Liver (tissue), 9 donors: ENCODE measurements around the gene BPIFB1. TPM values are rescaled to one million over a fixed set of nuclear protein-coding genes. Genes with fewer than 3 reads are reported as not detected.

Source experiments
- DNase-seq: peaks from one replicate; pipeline ENCODE4 v3.0.0-alpha.2; 2017; ENCODE audit warnings: low spot score
- H3K27ac ChIP-seq, 2 donors: one replicate each; pipeline ENCODE4 v1.7.0; 2013; ENCODE audit warnings: inconsistent platforms in 2 of 2, low read length in 2 of 2, control low read depth in 1 of 2, low read depth in 1 of 2, mild to moderate bottlenecking in 1 of 2
- H3K27me3 ChIP-seq, 4 donors: one replicate each; pipeline versions ENCODE4 v1.6.1 to v1.7.0; 2013; ENCODE audit warnings: low read length in 3 of 4, inconsistent platforms in 1 of 4, mild to moderate bottlenecking in 1 of 4, moderate library complexity in 1 of 4; ENCODE audit not compliant: control insufficient read depth in 4 of 4, insufficient read depth in 4 of 4
- H3K36me3 ChIP-seq, 4 donors: one replicate each; pipeline versions ENCODE4 v1.6.1 to v1.7.0; 2013; ENCODE audit warnings: low read length in 3 of 4, mild to moderate bottlenecking in 3 of 4, low read depth in 1 of 4, moderate library complexity in 1 of 4; ENCODE audit not compliant: control insufficient read depth in 4 of 4, insufficient read depth in 3 of 4
- H3K4me1 ChIP-seq, 4 donors: one replicate each; pipeline versions ENCODE4 v1.6.1 to v1.7.0; 2013; ENCODE audit warnings: low read length in 3 of 4, mild to moderate bottlenecking in 3 of 4, moderate library complexity in 1 of 4; ENCODE audit not compliant: control insufficient read depth in 4 of 4, insufficient read depth in 4 of 4
- H3K4me3 ChIP-seq, 3 donors: one replicate each; pipeline versions ENCODE4 v1.6.1 to v1.7.0; 2013; ENCODE audit warnings: low read length in 3 of 3, control low read depth in 1 of 3, low read depth in 1 of 3, mild to moderate bottlenecking in 1 of 3
- H3K9ac ChIP-seq, 2 donors: one replicate each; pipeline ENCODE4 v1.7.0; 2013; ENCODE audit warnings: low read length in 2 of 2, mild to moderate bottlenecking in 2 of 2, moderate library complexity in 2 of 2, control low read depth in 1 of 2, low read depth in 1 of 2
- H3K9me3 ChIP-seq, 4 donors: one replicate each; pipeline versions ENCODE4 v1.6.1 to v1.7.0; 2013; ENCODE audit warnings: low read length in 3 of 4; ENCODE audit not compliant: control insufficient read depth in 4 of 4
- EGR1 ChIP-seq, 2 donors: IDR thresholded peaks; 2 replicates each; pipeline ENCODE4 v1.6.1; 2016 to 2018; ENCODE audit warnings: antibody characterized with exemption in 2 of 2, low read depth in 2 of 2
- FOXA1 ChIP-seq: IDR thresholded peaks from 2 replicates; pipeline ENCODE4 v1.6.1; 2016; ENCODE audit warnings: antibody characterized with exemption
- FOXA2 ChIP-seq: IDR thresholded peaks from 2 replicates; pipeline ENCODE4 v1.6.1; 2016; ENCODE audit warnings: antibody characterized with exemption
- HNF4G ChIP-seq: IDR thresholded peaks from 2 replicates; pipeline ENCODE4 v1.6.1; 2016; ENCODE audit warnings: antibody characterized with exemption
- JUND ChIP-seq, 2 donors: IDR thresholded peaks; 2 replicates each; pipeline ENCODE4 v1.6.1; 2016; ENCODE audit warnings: antibody characterized with exemption in 2 of 2
- NR2F2 ChIP-seq: IDR thresholded peaks from 2 replicates; pipeline ENCODE4 v1.6.1; 2016; ENCODE audit warnings: antibody characterized with exemption
- RAD21 ChIP-seq, 2 donors: IDR thresholded peaks; 2 replicates each; pipeline ENCODE4 v1.6.1; 2016; ENCODE audit warnings: antibody characterized with exemption in 2 of 2, mild to moderate bottlenecking in 2 of 2
- RXRA ChIP-seq, 2 donors: IDR thresholded peaks; 2 replicates each; pipeline ENCODE4 v1.6.1; 2017 to 2018; ENCODE audit warnings: antibody characterized with exemption in 2 of 2, mild to moderate bottlenecking in 1 of 2
- SP1 ChIP-seq: IDR thresholded peaks from 2 replicates; pipeline ENCODE4 v1.6.1; 2018; ENCODE audit warnings: antibody characterized with exemption, mild to moderate bottlenecking
- TAF1 ChIP-seq: conservative IDR thresholded peaks from 2 replicates; pipeline ENCODE4 v1.6.1; 2016; ENCODE audit warnings: antibody characterized with exemption, mild to moderate bottlenecking
- YY1 ChIP-seq: IDR thresholded peaks from 2 replicates; pipeline ENCODE4 v1.6.1; 2016; ENCODE audit warnings: antibody characterized with exemption, mild to moderate bottlenecking
- WGBS: extraction: QIAGEN DNeasy Blood & Tissue Kit; methylation state at CpG from one replicate; pipeline ENCODE4 v1.1.7; 2013; 5-methylcytosine and 5-hydroxymethylcytosine counted together
- polyA plus RNA-seq, 2 donors: library from polyadenylated mRNA; stranded (reverse) in 1 of 2; unstranded in 1 of 2; fragments of 200-250 nt in 1 of 2; fragments of >200 nt in 1 of 2; fragmentation: Nextera tagmentation in 1 of 2; extraction: Ambion mirVana in 1 of 2; gene quantifications; one replicate each; pipeline versions ENCODE4 v1.2.1 to v1.2.3, GENCODE V29; 2013 to 2015
- total RNA-seq, 2 donors: library from RNA; depleted of rRNA; stranded (reverse); fragments of >200 nt; gene quantifications; one replicate each; pipeline ENCODE4 v1.2.3, GENCODE V29; 2014
- TF ChIP-seq, protein P1 (sequence below): fragments of 150-350 bp; IDR thresholded peaks from 2 replicates; pipeline ENCODE4 v1.5.1; 2017; ENCODE audit warnings: improper control_type of control experiment, low read depth, low read length; ENCODE audit not compliant: missing input control
- TF ChIP-seq, protein P2 (sequence below): IDR thresholded peaks from 2 replicates; pipeline ENCODE4 v1.6.1; 2016; ENCODE audit warnings: antibody characterized with exemption
- TF ChIP-seq, protein P3 (sequence below): IDR thresholded peaks from 2 replicates; pipeline ENCODE4 v1.6.1; 2016; ENCODE audit warnings: antibody characterized with exemption
- TF ChIP-seq, protein P4 (sequence below): IDR thresholded peaks from 2 replicates; pipeline ENCODE4 v1.6.1; 2016; ENCODE audit warnings: antibody characterized with exemption, mild to moderate bottlenecking
- donor health status: healthy.
- donor health status: healthy.
- donor health status: healthy.
- donor health status: healthy.
- donor health status: healthy.

The BPIFB1 gene
- total and polyA plus RNA-seq, 4 donors, result 0.08 to 0.13 TPM; not detected in 2

DNA sequence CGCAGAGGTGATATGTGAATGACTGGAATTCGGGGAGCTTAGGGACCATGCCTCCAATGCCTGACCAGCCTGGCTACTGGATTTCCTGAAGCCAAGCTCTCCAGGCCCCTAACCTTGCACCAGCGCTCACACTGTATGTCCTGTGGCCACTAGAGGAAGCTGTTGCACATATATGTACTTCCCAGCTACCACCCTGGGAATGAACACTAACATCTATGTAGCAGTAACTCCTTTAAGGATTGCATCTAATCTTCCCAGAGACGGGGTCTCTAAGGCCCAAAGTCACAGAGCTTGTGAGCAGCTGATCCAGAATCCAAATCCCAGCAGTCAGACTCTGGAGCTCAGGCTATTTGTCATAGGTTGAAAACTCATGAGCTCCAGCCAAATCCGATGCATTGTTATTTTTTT is 20.4 kb upstream of the BPIFB1 start:
- H3K27ac ChIP-seq, result no peak overlapping the region
- no peak for DNase-seq
- no peaks in the 10 kb centered on the region for H3K27me3 ChIP-seq
- TF ChIP-seq TAF1 (no peak), RAD21 (IDR thresholded peaks at IDR 0.05) (peak; percentile 37 to 70), JUND (IDR thresholded peaks at IDR 0.05) (no peak)
- TF ChIP-seq, protein P1, sequence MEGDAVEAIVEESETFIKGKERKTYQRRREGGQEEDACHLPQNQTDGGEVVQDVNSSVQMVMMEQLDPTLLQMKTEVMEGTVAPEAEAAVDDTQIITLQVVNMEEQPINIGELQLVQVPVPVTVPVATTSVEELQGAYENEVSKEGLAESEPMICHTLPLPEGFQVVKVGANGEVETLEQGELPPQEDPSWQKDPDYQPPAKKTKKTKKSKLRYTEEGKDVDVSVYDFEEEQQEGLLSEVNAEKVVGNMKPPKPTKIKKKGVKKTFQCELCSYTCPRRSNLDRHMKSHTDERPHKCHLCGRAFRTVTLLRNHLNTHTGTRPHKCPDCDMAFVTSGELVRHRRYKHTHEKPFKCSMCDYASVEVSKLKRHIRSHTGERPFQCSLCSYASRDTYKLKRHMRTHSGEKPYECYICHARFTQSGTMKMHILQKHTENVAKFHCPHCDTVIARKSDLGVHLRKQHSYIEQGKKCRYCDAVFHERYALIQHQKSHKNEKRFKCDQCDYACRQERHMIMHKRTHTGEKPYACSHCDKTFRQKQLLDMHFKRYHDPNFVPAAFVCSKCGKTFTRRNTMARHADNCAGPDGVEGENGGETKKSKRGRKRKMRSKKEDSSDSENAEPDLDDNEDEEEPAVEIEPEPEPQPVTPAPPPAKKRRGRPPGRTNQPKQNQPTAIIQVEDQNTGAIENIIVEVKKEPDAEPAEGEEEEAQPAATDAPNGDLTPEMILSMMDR, result peak; percentile 38
- no peaks in the 10 kb centered on the region for H3K4me1 ChIP-seq
- H3K4me3 ChIP-seq, result no peak overlapping the region
- 32% methylated on average over 5 of the region's 5 CpGs for WGBS
- H3K36me3 ChIP-seq, result no peaks in the 10 kb centered on the region
- peaks cover 0 to 4% (median 3%) of the 10 kb centered on the region in 4 donors for H3K9me3 ChIP-seq
- H3K9ac ChIP-seq, result no peak overlapping the region

DNA sequence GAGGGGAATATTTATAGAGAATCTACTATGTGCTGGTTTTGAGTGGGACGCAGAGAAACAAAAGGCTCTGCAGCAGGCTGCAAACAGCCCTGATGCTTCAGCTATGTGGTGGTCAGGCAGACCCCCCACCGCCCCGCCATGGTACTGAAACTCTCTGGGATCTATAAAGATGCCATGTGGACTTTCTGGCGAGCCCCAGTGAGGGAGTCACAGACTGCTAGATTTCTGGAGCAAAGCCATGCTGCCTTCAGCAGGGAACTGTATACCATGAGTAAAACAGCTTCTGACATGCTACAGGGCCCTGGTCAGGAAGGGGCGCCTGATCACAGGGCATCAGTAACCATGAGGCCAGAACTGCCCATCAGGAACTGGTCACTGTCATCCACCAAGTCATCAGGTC is 19.2 kb upstream of the BPIFB1 start:
- Histone ChIP-seq H3K27me3 (no peaks in the 10 kb centered on the region), H3K27ac (no peak overlapping the region)

More for the DNA sequence above, 19.2 kb upstream of the BPIFB1 start:
- TF ChIP-seq TAF1 (no peak), JUND (IDR thresholded peaks at IDR 0.05) (no peak), SP1 (no peak), FOXA1 (no peak), HNF4G (no peak), NR2F2 (no peak), RXRA (IDR thresholded peaks at IDR 0.05) (no peak), FOXA2 (no peak), RAD21 (IDR thresholded peaks at IDR 0.05) (no peak), EGR1 (IDR thresholded peaks at IDR 0.05; ENCODE audit: low read depth in 2 of 2) (no peak), YY1 (no peak)
- TF ChIP-seq, protein P2, sequence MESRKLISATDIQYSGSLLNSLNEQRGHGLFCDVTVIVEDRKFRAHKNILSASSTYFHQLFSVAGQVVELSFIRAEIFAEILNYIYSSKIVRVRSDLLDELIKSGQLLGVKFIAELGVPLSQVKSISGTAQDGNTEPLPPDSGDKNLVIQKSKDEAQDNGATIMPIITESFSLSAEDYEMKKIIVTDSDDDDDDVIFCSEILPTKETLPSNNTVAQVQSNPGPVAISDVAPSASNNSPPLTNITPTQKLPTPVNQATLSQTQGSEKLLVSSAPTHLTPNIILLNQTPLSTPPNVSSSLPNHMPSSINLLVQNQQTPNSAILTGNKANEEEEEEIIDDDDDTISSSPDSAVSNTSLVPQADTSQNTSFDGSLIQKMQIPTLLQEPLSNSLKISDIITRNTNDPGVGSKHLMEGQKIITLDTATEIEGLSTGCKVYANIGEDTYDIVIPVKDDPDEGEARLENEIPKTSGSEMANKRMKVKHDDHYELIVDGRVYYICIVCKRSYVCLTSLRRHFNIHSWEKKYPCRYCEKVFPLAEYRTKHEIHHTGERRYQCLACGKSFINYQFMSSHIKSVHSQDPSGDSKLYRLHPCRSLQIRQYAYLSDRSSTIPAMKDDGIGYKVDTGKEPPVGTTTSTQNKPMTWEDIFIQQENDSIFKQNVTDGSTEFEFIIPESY, result no peak
- TF ChIP-seq, protein P1, result no peak
- TF ChIP-seq, protein P3, sequence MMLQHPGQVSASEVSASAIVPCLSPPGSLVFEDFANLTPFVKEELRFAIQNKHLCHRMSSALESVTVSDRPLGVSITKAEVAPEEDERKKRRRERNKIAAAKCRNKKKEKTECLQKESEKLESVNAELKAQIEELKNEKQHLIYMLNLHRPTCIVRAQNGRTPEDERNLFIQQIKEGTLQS, result no peak
- TF ChIP-seq, protein P4, sequence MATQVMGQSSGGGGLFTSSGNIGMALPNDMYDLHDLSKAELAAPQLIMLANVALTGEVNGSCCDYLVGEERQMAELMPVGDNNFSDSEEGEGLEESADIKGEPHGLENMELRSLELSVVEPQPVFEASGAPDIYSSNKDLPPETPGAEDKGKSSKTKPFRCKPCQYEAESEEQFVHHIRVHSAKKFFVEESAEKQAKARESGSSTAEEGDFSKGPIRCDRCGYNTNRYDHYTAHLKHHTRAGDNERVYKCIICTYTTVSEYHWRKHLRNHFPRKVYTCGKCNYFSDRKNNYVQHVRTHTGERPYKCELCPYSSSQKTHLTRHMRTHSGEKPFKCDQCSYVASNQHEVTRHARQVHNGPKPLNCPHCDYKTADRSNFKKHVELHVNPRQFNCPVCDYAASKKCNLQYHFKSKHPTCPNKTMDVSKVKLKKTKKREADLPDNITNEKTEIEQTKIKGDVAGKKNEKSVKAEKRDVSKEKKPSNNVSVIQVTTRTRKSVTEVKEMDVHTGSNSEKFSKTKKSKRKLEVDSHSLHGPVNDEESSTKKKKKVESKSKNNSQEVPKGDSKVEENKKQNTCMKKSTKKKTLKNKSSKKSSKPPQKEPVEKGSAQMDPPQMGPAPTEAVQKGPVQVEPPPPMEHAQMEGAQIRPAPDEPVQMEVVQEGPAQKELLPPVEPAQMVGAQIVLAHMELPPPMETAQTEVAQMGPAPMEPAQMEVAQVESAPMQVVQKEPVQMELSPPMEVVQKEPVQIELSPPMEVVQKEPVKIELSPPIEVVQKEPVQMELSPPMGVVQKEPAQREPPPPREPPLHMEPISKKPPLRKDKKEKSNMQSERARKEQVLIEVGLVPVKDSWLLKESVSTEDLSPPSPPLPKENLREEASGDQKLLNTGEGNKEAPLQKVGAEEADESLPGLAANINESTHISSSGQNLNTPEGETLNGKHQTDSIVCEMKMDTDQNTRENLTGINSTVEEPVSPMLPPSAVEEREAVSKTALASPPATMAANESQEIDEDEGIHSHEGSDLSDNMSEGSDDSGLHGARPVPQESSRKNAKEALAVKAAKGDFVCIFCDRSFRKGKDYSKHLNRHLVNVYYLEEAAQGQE, result no peak
- Histone ChIP-seq H3K9ac (no peak overlapping the region), H3K36me3 (no peaks in the 10 kb centered on the region), H3K4me1 (no peaks in the 10 kb centered on the region), H3K4me3 (no peak overlapping the region), H3K9me3 (peaks cover 0 to 4% (median 3%) of the 10 kb centered on the region in 4 donors)
- DNase-seq, result no peak
- 86% methylated on average over 5 of the region's 5 CpGs for WGBS
